ENCODE measurements around the gene STAM. TPM values are rescaled to one million over a fixed set of nuclear protein-coding genes. Genes with fewer than 3 reads are reported as not detected.

Gene STAM
- total and polyA plus RNA-seq, 9 of the 15 experiments (the other 6 are each of a cell fraction or from before 2014, with no cell fraction given), result 13.8 to 33.5 (median 26.4) TPM

- TF ChIP-seq ZBTB49 (CRISPR knock-in tag; IDR thresholded peaks at IDR 0.05; ENCODE audit: borderline replicate concordance), result no peak
- TF ChIP-seq KAT8 (IDR thresholded peaks at IDR 0.05; ENCODE audit: low read depth), result no peak
- peak; percentile 77; the same call in 1 of the 2 replicates for TF ChIP-seq TRIM28 (IDR thresholded peaks at IDR 0.05)
- peak; percentile 57; the same call in 1 of the 2 replicates for TF ChIP-seq MECOM (CRISPR knock-in tag; IDR thresholded peaks at IDR 0.05)
- TF ChIP-seq TFAP4 (CRISPR knock-in tag; IDR thresholded peaks at IDR 0.05; ENCODE audit: borderline replicate concordance), result no peak; the same call in 1 of the 2 replicates
- no peak for TF ChIP-seq FOS (IDR thresholded peaks at IDR 0.05; ENCODE audit: extremely low read depth, insufficient read length)
- TF ChIP-seq ZKSCAN3 (CRISPR knock-in tag; IDR thresholded peaks at IDR 0.05), result no peak
- no peak for TF ChIP-seq TCF15 (CRISPR knock-in tag; IDR thresholded peaks at IDR 0.05)
- peak; percentile 99 for TF ChIP-seq CC2D1A (IDR thresholded peaks at IDR 0.05)
- no peak for TF ChIP-seq KLF1 (tag; IDR thresholded peaks at IDR 0.05)
- no peak for TF ChIP-seq CBX5 (IDR thresholded peaks at IDR 0.05; ENCODE audit: borderline replicate concordance, low read depth)
- TF ChIP-seq SAP30 (IDR thresholded peaks at IDR 0.05; ENCODE audit: borderline replicate concordance, insufficient read depth, low read depth, low read length, poor library complexity, severe bottlenecking), result no peak
- TF ChIP-seq, protein P1, sequence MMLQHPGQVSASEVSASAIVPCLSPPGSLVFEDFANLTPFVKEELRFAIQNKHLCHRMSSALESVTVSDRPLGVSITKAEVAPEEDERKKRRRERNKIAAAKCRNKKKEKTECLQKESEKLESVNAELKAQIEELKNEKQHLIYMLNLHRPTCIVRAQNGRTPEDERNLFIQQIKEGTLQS (IDR thresholded peaks at IDR 0.05), result peak; percentile 61; the same call in 1 of the 2 replicates
- TF ChIP-seq, protein P1 (CRISPR knock-in tag; conservative IDR thresholded peaks at IDR 0.05), result 0 out of 2 replicates have a peak, but pooled peaks have one; percentile 42
- no peak for TF ChIP-seq BMI1 (IDR thresholded peaks at IDR 0.05; ENCODE audit: low read length)
- TF ChIP-seq FOXK1 (CRISPR knock-in tag; IDR thresholded peaks at IDR 0.05; ENCODE audit: borderline replicate concordance), result no peak
- no peak for TF ChIP-seq ZNF121 (CRISPR knock-in tag; conservative IDR thresholded peaks at IDR 0.05)
- TF ChIP-seq SIN3A (IDR thresholded peaks at IDR 0.05; ENCODE audit: borderline replicate concordance in 2 of 2, control insufficient read depth in 1 of 2, low read depth in 2 of 2, low read length in 2 of 2), result no peak
- TF ChIP-seq DACH1 (IDR thresholded peaks at IDR 0.05; ENCODE audit: partially characterized antibody), result peak; percentile 82
- TF ChIP-seq TCFL5 (CRISPR knock-in tag; conservative IDR thresholded peaks at IDR 0.05), result no peak
- TF ChIP-seq SNIP1 (IDR thresholded peaks at IDR 0.05; ENCODE audit: low read depth), result no peak
- TF ChIP-seq PTRF (tag; IDR thresholded peaks at IDR 0.05), result no peak
- 0 out of 2 replicates have a peak, but pooled peaks have one; percentile 84 for TF ChIP-seq BCOR (IDR thresholded peaks at IDR 0.05)
- TF ChIP-seq ZSCAN29 (IDR thresholded peaks at IDR 0.05), result peak; percentile 96
Observed at GRCh38 chr10:17662193-17663138, 18.5 kb downstream of the STAM start (continued).
